HG02588 (cell line): Measurements from ENCODE around the gene EXOSC10.
"Not testable (repeated sequence)": the region's sequence is repeated elsewhere in the genome, so short reads cannot be mapped to it uniquely, and the experiment has no call there.

Experiments used
- ATAC-seq: cut with Tn5 transposase; IDR thresholded peaks from one replicate; pipeline ENCODE4 v1.9.1; 2021; ENCODE audit warnings: mild to moderate bottlenecking, moderate library complexity; ENCODE audit not compliant: unreplicated experiment

Gene EXOSC10

GRCh38 chr1:11061652-11062365 is 37.9 kb downstream of the EXOSC10 start:
- ATAC-seq = no peak

GRCh38 chr1:11059968-11060830 is 39.5 kb downstream of the EXOSC10 start, which contains the start of gene SRM:
Gene SRM, minus strand, starts transcription at chr1:11060018. Its CDS starts 75 bp downstream, at chr1:11059943.
- ATAC-seq = peak; percentile 90

- ATAC-seq = peak; percentile 26
Measured at GRCh38 chr1:11059155-11059967, 40.3 kb downstream of the EXOSC10 start.

- ATAC-seq = no peak
Measured at GRCh38 chr1:11058595-11059154, 41.0 kb downstream of the EXOSC10 start.

- ATAC-seq = no peak
Measured at GRCh38 chr1:11058026-11058425, 41.6 kb downstream of the EXOSC10 start.

GRCh38 chr1:11057477-11057876 is 42.2 kb downstream of the EXOSC10 start:
- ATAC-seq = no peak

- no peak for ATAC-seq
Measured at GRCh38 chr1:11056504-11056903, 43.2 kb downstream of the EXOSC10 start.

GRCh38 chr1:11055676-11056075 is 44.0 kb downstream of the EXOSC10 start:
- ATAC-seq = no peak

- no peak for ATAC-seq
Measured at GRCh38 chr1:11054666-11055065, 45.0 kb downstream of the EXOSC10 start.

GRCh38 chr1:11054181-11054580 is 45.5 kb downstream of the EXOSC10 start:
- no peak for ATAC-seq

- ATAC-seq = no peak
Measured at GRCh38 chr1:11053758-11054137, 45.9 kb downstream of the EXOSC10 start.

GRCh38 chr1:11052839-11053757 is 46.6 kb downstream of the EXOSC10 start:
- no peak for ATAC-seq

- no peak for ATAC-seq
Measured at GRCh38 chr1:11051781-11052511, 47.7 kb downstream of the EXOSC10 start.

GRCh38 chr1:11051121-11051520 is 48.5 kb downstream of the EXOSC10 start:
- not testable (repeated sequence) for ATAC-seq

- ATAC-seq = no peak
Measured at GRCh38 chr1:11046625-11047365, 52.9 kb downstream of the EXOSC10 start, which contains the start of gene MASP2. Gene MASP2, minus strand, starts transcription at chr1:11047239. Its CDS starts 32 bp downstream, at chr1:11047207.

GRCh38 chr1:11046270-11046566 is 53.5 kb downstream of the EXOSC10 start:
- no peak for ATAC-seq

- ATAC-seq = no peak
Measured at GRCh38 chr1:11045428-11046269, 54.0 kb downstream of the EXOSC10 start.
